ENCODE results near the gene TRIM72. TPM values are rescaled to one million over a fixed set of nuclear protein-coding genes. Genes with fewer than 3 reads are reported as not detected.
"Not testable (repeated sequence)": the region's sequence is repeated elsewhere in the genome, so short reads cannot be mapped to it uniquely, and the experiment has no call there.

The TRIM72 gene
- total RNA-seq, 1 donor from 2014 or later = not detected

DNA sequence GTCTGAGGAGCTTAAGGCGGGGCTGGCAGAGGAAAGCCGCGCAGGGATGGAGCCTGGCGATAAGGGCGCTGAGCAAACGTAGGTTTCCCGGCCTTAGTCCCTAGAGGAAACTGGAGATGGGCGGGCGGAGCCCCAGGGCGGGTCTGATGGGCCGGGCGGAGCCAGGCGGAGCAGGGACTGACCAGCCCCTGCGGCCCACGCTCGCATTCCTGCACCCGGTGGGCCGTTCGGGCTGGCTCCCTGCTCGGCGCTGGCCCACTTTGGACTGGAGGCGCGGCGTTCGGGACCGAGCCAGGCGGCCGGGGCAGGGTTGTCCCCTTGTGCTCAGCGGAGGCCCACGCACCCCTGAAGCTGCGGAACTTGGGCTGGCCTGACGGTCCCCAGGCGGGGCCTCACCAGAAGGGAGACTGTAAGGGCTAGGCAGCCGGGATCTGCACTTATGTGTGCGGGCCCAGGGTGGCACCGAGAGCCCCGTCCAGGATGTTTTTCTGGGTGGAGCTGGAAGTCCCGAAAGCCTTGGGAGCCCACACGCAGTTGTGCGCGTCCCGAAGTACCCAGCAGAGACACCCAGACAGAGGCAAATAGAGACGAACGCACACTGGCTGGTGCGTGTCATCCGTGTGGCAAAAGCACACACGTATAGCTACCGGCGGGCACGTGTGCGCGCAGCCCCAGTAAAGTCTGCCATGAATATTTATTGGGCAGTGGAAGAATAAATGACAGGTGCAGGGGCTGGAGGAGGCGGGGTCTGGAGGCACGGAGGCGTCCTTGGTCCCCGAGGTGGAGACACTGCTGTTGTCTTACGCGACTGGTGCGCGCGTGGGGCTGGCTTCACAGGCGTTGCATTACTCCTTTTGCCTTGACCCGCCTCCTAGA is 1.6 kb downstream of the TRIM72 start:
- DNase-seq = no peak

- no peak for DNase-seq
Observed at GRCh38 chr16:31216422-31217135, 2.7 kb downstream of the TRIM72 start, which contains the start of gene PYDC1. TSS of gene PYDC1 (minus strand) at chr16:31217135. CDS start at chr16:31217028, 107 bp downstream.

GRCh38 chr16:31217136-31217530 is 3.2 kb downstream of the TRIM72 start:
- DNase-seq = no peak

DNA sequence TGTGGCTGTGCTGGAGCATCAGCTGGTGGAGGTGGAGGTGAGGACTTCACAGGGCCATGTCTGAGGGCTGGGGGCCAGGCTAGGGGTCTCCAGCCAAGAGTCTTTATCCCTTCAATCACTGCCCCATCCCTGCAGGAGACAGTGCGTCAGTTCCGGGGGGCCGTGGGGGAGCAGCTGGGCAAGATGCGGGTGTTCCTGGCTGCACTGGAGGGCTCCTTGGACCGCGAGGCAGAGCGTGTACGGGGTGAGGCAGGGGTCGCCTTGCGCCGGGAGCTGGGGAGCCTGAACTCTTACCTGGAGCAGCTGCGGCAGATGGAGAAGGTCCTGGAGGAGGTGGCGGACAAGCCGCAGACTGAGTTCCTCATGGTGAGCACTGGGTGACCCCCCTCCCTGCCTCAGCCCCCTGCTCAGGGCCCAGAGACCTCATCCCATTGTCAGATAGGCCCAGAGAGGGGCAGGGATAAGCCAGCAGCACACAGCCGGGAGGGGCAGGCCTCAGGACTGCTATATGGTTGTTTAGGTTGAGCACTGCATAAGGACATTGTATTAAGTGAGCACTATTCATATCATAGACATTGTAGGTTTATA is 5.3 kb downstream of the TRIM72 start:
- DNase-seq = no peak

GRCh38 chr16:31221357-31222160 is 7.6 kb downstream of the TRIM72 start:
- no peak for DNase-seq

GRCh38 chr16:31223044-31223443 is 9.1 kb downstream of the TRIM72 start:
- DNase-seq = no peak

DNA sequence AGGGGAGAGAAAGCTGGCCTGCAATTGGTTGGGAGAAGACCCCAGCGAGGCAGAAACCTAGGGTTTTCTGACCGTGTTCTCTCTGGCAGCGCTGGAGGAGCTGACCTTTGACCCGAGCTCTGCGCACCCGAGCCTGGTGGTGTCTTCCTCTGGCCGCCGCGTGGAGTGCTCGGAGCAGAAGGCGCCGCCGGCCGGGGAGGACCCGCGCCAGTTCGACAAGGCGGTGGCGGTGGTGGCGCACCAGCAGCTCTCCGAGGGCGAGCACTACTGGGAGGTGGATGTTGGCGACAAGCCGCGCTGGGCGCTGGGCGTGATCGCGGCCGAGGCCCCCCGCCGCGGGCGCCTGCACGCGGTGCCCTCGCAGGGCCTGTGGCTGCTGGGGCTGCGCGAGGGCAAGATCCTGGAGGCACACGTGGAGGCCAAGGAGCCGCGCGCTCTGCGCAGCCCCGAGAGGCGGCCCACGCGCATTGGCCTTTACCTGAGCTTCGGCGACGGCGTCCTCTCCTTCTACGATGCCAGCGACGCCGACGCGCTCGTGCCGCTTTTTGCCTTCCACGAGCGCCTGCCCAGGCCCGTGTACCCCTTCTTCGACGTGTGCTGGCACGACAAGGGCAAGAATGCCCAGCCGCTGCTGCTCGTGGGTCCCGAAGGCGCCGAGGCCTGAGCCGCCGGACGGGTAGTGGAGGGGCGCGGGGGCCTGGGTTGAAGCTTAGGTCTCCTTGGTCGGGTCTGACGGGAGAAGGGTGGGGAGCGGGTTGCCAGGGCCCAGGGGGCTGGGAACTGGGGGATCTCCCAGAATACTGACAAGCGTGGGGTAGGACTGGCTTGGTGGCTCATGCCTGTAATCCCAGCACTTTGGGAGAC is 10.4 kb downstream of the TRIM72 start:
- DNase-seq = no peak

- DNase-seq = no peak
Observed at GRCh38 chr16:31225193-31225592, 11.3 kb downstream of the TRIM72 start.

- DNase-seq = no peak
Observed at GRCh38 chr16:31228206-31228605, 14.3 kb downstream of the TRIM72 start.

- DNase-seq = peak; percentile 42
Observed at GRCh38 chr16:31229501-31229900, 15.6 kb downstream of the TRIM72 start.

- DNase-seq = no peak
Observed at GRCh38 chr16:31238041-31238440, 24.1 kb downstream of the TRIM72 start.

DNA sequence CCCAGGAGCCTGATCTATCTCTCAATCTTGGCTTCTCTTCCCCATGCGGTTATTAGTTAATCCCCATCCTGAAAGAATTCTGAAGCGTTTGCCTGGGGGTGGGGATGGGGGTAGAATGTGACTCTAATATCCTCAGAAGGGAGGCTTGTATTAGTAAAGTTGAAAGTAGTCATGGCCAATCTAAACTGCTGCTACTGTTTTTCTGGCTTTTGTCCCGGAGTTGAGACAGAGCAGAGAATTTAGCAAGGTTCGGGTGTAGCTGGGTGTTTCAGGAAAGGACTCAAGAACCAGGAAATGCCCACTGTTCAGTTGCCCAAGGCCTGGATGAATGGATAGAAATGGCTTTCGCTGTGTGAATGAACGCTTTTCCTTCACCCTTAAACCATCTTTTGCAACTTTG is 28.3 kb downstream of the TRIM72 start:
- no peak for DNase-seq

DNA sequence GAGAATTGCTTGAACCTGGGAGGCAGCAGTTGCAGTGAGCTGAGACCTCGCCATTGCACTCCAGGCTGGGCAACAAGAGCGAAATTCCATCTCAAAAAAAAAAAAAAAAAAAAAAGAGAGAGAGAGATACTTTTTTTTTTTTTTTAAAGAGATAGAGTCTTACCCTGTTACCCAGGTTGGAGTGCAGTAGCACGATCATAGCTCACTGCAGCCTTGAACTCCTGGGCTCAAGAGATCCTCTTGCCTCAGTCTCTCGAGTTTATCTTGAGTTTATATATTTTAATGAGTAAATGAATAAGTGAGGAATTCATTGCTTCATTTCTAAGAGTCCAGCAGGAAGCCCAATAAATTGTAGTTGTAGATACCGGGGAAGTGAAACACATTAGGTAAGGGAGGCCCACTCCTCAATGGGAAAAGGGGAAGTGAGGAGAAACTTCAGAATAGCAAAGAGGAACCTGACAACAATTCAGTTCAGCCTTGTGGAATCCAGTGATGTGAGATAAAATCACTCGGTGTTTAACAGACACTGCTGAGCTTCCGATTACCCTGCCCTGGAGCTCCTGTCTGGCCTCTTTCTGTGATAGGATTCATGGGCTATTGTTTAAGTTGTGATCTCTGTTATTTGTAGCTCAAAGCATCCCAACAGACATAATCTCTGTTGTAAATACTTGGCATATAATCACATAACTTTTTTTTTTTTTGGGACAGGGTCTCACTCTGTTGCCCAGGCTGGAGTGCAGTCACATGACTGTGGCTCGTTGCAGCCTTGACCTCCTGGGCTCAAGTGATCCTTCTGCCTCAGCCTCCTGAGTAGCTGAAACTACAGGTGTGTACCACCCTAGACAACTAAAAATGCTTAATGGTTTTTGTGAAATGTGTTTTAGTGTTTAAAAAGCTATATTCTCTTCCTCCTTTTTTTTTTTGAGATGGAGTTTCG is 30.1 kb downstream of the TRIM72 start:
- DNase-seq = no peak

- DNase-seq = not testable (repeated sequence)
Observed at GRCh38 chr16:31245598-31245997, 31.7 kb downstream of the TRIM72 start.

GRCh38 chr16:31246296-31246695 is 32.4 kb downstream of the TRIM72 start:
- no peak for DNase-seq

DNA sequence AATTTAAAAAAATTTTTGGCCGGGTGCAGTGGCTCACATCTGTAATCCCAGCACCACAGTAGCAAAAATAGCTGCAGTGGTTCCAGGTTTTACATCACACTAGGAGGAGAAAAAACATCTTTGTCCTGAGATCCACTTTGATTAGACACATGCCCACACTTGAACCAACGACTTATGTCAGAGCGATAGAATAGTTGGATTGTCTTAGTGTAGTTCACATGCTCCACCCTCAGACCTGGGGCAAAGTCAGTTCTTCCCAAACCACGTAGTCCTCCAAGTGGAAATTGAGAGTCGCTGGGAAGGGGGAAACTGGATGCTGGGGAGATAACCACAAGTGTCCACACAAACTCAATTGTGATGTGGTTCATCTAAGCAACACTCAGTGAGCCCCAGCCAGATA is 34.4 kb downstream of the TRIM72 start:
- DNase-seq = no peak

DNA sequence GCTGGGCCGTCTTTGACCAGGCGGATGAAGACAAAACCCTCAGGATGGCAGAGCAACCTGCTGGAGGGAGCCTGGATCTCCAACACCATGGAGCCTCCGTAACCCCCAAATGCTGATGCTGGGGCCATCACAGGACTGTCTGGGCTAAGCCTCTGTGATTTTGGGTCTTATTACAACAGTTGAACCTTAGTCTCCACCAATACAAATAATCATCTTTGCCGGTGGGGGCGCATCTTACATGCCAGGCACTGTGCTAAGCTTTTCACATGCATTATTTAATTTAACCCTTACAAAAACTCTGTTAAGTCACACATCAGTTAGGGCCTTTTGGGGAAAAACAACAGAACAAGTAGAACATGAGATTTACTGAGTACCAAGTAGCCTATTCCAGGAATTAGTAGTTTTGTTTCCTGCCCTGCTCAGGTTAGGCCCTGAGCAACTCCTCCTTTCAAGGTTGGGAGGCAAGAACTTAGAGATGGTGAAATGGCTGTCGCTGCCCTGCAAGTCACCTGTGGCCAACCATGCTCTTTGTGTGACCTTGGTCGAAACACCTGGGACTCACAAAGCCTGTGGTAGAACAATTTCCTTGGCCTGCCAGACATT is 37.0 kb downstream of the TRIM72 start:
- no peak for DNase-seq

- DNase-seq = no peak
Observed at GRCh38 chr16:31251435-31251834, 37.5 kb downstream of the TRIM72 start.

DNA sequence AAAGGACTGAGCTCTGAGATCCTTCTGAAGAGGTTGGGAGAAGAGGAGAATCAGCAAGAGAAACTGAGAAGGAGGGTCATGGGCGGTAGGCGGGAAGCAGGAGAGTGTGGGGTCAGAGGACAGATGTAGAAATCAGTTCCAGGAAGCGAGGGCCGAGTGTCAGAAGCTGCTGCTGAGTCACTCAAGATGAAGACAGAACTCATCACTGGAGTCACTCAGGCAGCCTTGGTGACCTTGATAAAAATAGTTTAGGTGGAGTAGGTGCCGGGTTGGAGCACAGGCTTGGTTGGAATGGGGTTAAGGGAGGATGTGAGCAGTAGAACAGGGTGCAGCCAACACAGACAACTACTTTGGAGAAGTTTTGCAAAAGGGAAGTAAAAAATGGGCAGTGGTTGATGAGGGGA is 39.7 kb downstream of the TRIM72 start:
- no peak for DNase-seq

DNA sequence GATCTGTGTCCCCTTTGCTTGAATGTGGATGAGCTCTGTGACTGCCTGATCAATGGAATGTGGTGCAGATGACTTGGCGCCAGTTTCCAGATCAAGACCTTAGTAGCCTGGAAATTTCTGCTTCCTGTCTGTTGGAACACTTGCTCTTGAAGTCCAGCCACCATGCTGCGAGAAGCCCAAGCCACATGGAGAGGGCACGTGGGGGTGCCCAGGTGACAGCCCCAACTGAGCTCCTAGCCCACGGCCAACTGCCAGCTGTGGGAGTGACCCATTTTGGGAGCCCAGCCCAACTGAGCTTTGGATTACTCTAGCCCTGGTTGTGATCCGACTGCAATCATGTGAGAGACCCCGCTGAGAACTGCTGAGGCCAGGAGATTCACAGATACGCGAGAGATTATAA is 42.5 kb downstream of the TRIM72 start:
- DNase-seq = no peak
